OCI-LY1 (cell line): ENCODE results near the gene LRRC31.

Experiments used
- H2AFZ ChIP-seq: fragments of 200-600 bp; sonication (generic), shearing (Covaris generic); 2 replicates; pipeline ENCODE4 v1.6.0; 2014; ENCODE audit warnings: antibody characterized with exemption, mild to moderate bottlenecking, low read length
- H3F3A ChIP-seq: fragments of 200-600 bp; sonication (generic), shearing (Covaris generic); 2 replicates; pipeline ENCODE4 v1.6.0; 2014; ENCODE audit warnings: mild to moderate bottlenecking, antibody characterized with exemption, low read length, moderate library complexity; ENCODE audit not compliant: insufficient read depth
- H3K27ac ChIP-seq: fragments of 200-600 bp; sonication (generic); 2 replicates; pipeline ENCODE4 v1.5.1; 2014; ENCODE audit warnings: low read length, mixed run types, mild to moderate bottlenecking, low read depth; ENCODE audit not compliant: poor library complexity, severe bottlenecking
- H3K27me3 ChIP-seq: fragments of 200-600 bp; sonication (generic); 2 replicates; pipeline ENCODE4 v1.6.0; 2014; ENCODE audit warnings: antibody characterized with exemption, mild to moderate bottlenecking, low read length, moderate library complexity; ENCODE audit not compliant: insufficient read depth
- H3K36me3 ChIP-seq: fragments of 200-600 bp; sonication (generic); 2 replicates; pipeline ENCODE4 v1.6.1; 2014; ENCODE audit warnings: mild to moderate bottlenecking, antibody characterized with exemption, low read length, moderate library complexity, mixed read lengths; ENCODE audit not compliant: insufficient read depth
- H3K4me1 ChIP-seq: fragments of 200-600 bp; sonication (generic); 2 replicates; pipeline ENCODE4 v1.5.1; 2014; ENCODE audit warnings: mild to moderate bottlenecking, low read length, moderate library complexity; ENCODE audit not compliant: insufficient read depth, severe bottlenecking
- H3K4me2 ChIP-seq: fragments of 200-600 bp; sonication (generic), shearing (Covaris generic); 2 replicates; pipeline ENCODE4 v1.6.1; 2014; ENCODE audit warnings: low read length
- H3K4me3 ChIP-seq: fragments of 200-600 bp; sonication (generic); 2 replicates; pipeline ENCODE4 v1.5.1; 2014; ENCODE audit warnings: low read length, low read depth, mild to moderate bottlenecking, mixed read lengths; ENCODE audit not compliant: poor library complexity, severe bottlenecking
- H3K79me2 ChIP-seq: fragments of 200-600 bp; shearing (Covaris generic); 2 replicates; pipeline ENCODE4 v1.6.1; 2016; ENCODE audit warnings: mixed run types, low read length, mixed read lengths; ENCODE audit not compliant: insufficient read depth
- H3K9ac ChIP-seq: fragments of 200-600 bp; sonication (generic), shearing (Covaris generic); 2 replicates; pipeline ENCODE4 v1.6.1; 2014; ENCODE audit warnings: mild to moderate bottlenecking, low read length, mixed read lengths
- H3K9me2 ChIP-seq: fragments of 200-600 bp; sonication (generic), shearing (Covaris generic); 2 replicates; pipeline ENCODE4 v1.6.1; 2014; ENCODE audit warnings: low read depth, mild to moderate bottlenecking, low read length, mixed read lengths
- H3K9me3 ChIP-seq: fragments of 200-600 bp; shearing (Covaris generic); 2 replicates; pipeline ENCODE4 v1.6.1; 2014; ENCODE audit warnings: low read length, mixed read lengths
- H4K20me1 ChIP-seq: fragments of 200-600 bp; sonication (generic), shearing (Covaris generic); 2 replicates; pipeline ENCODE4 v1.6.0; 2016; ENCODE audit warnings: mild to moderate bottlenecking, low read length; ENCODE audit not compliant: insufficient read depth
- EZH2 ChIP-seq: fragments of 200-600 bp; sonication (generic), shearing (Covaris generic); IDR thresholded peaks from 2 replicates; pipeline ENCODE4 v1.8.0; 2017; ENCODE audit warnings: borderline replicate concordance, mixed run types, mild to moderate bottlenecking, antibody characterized with exemption, low read length, moderate library complexity, mixed read lengths
- TF ChIP-seq, protein P1 (sequence below): fragments of 200-600 bp; sonication (generic), shearing (Covaris generic); IDR thresholded peaks from 2 replicates; pipeline ENCODE4 v1.5.1; 2017; ENCODE audit warnings: mild to moderate bottlenecking, antibody characterized with exemption, low read length, moderate library complexity, mixed read lengths

The LRRC31 gene

GRCh38 chr3:169901453-169901852, 31.7 kb upstream of the LRRC31 start:
- Histone ChIP-seq H3K4me3 (no peak overlapping the region), H4K20me1 (no peaks in the 10 kb centered on the region), H3K4me2 (no peak overlapping the region), H3K27me3 (no peaks in the 10 kb centered on the region), H3K27ac (no peak overlapping the region), H3K36me3 (no peaks in the 10 kb centered on the region), H3K9ac (no peak overlapping the region), H3F3A (no peaks in the 10 kb centered on the region), H3K79me2 (no peaks in the 10 kb centered on the region), H2AFZ (no peak overlapping the region), H3K9me2 (no peaks in the 10 kb centered on the region), H3K9me3 (peaks cover 22% of the 10 kb centered on the region; the same call in 1 of the 2 replicates), H3K4me1 (no peaks in the 10 kb centered on the region)
- no peak for TF ChIP-seq EZH2
- TF ChIP-seq, protein P1, sequence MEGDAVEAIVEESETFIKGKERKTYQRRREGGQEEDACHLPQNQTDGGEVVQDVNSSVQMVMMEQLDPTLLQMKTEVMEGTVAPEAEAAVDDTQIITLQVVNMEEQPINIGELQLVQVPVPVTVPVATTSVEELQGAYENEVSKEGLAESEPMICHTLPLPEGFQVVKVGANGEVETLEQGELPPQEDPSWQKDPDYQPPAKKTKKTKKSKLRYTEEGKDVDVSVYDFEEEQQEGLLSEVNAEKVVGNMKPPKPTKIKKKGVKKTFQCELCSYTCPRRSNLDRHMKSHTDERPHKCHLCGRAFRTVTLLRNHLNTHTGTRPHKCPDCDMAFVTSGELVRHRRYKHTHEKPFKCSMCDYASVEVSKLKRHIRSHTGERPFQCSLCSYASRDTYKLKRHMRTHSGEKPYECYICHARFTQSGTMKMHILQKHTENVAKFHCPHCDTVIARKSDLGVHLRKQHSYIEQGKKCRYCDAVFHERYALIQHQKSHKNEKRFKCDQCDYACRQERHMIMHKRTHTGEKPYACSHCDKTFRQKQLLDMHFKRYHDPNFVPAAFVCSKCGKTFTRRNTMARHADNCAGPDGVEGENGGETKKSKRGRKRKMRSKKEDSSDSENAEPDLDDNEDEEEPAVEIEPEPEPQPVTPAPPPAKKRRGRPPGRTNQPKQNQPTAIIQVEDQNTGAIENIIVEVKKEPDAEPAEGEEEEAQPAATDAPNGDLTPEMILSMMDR, result no peak

- H3F3A ChIP-seq, result no peaks in the 10 kb centered on the region
- no peak overlapping the region for H3K27ac ChIP-seq
- no peaks in the 10 kb centered on the region for H4K20me1 ChIP-seq
- H3K79me2 ChIP-seq, result no peaks in the 10 kb centered on the region
- H3K36me3 ChIP-seq, result no peaks in the 10 kb centered on the region
- H3K4me1 ChIP-seq, result peaks cover 10% of the 10 kb centered on the region
- no peak overlapping the region for H3K9ac ChIP-seq
- no peak for TF ChIP-seq EZH2
- TF ChIP-seq, protein P1, result no peak
- H2AFZ ChIP-seq, result no peak overlapping the region
- H3K27me3 ChIP-seq, result no peaks in the 10 kb centered on the region
- peaks cover 22% of the 10 kb centered on the region; the same call in 1 of the 2 replicates for H3K9me3 ChIP-seq
- H3K9me2 ChIP-seq, result no peaks in the 10 kb centered on the region
- H3K4me3 ChIP-seq, result no peak overlapping the region
- no peak overlapping the region for H3K4me2 ChIP-seq
Observed at GRCh38 chr3:169897284-169897683, 27.5 kb upstream of the LRRC31 start.

GRCh38 chr3:169895072-169895471, 25.3 kb upstream of the LRRC31 start:
- TF ChIP-seq, protein P1, result no peak
- TF ChIP-seq EZH2, result no peak

More at GRCh38 chr3:169895072-169895471, 25.3 kb upstream of the LRRC31 start:
- H3K9me2 ChIP-seq, result no peaks in the 10 kb centered on the region
- 0 out of 2 replicates have a peak, but pooled peaks cover 2% of the 10 kb centered on the region for H3K9me3 ChIP-seq
- no peak overlapping the region for H3K9ac ChIP-seq
- no peaks in the 10 kb centered on the region for H3K27me3 ChIP-seq
- H3F3A ChIP-seq, result no peaks in the 10 kb centered on the region
- H3K4me2 ChIP-seq, result no peak overlapping the region
- no peaks in the 10 kb centered on the region for H3K36me3 ChIP-seq
- peak overlapping the region; percentile 6 for H3K27ac ChIP-seq
- H4K20me1 ChIP-seq, result no peaks in the 10 kb centered on the region
- peak overlapping the region; percentile 61 for H2AFZ ChIP-seq
- no peak overlapping the region for H3K4me3 ChIP-seq
- no peaks in the 10 kb centered on the region for H3K79me2 ChIP-seq
- H3K4me1 ChIP-seq, result peaks cover 17% of the 10 kb centered on the region
